Thymus (tissue), 11 donors: ENCODE measurements around the gene BEST1. TPM values are rescaled to one million over a fixed set of nuclear protein-coding genes. Genes with fewer than 3 reads are reported as not detected.
"Not testable (repeated sequence)": the region's sequence is repeated elsewhere in the genome, so short reads cannot be mapped to it uniquely, and the experiment has no call there.

ENCODE experiments used
- DNase-seq, 9 donors: peaks; one replicate each; pipeline ENCODE4 v3.0.0-alpha.2; 2013; ENCODE audit warnings: low spot score in 9 of 9, low read depth in 6 of 9, missing footprints in 1 of 9
- H3K27ac ChIP-seq, 2 donors: one replicate each; pipeline ENCODE4 v1.5.1; 2013; ENCODE audit warnings: control low read depth in 1 of 2, low read depth in 1 of 2, low read length in 1 of 2, mild to moderate bottlenecking in 1 of 2, moderate library complexity in 1 of 2
- H3K27me3 ChIP-seq, 2 donors: one replicate each; pipeline ENCODE4 v1.5.1; 2013; ENCODE audit warnings: low read length in 1 of 2; ENCODE audit not compliant: control insufficient read depth in 2 of 2, insufficient read depth in 1 of 2
- H3K36me3 ChIP-seq, 2 donors: one replicate each; pipeline ENCODE4 v1.5.1; 2013; ENCODE audit warnings: low read length in 1 of 2, mild to moderate bottlenecking in 1 of 2, moderate library complexity in 1 of 2; ENCODE audit not compliant: control insufficient read depth in 2 of 2, insufficient read depth in 2 of 2
- H3K4me1 ChIP-seq, 2 donors: one replicate each; pipeline ENCODE4 v1.5.1; 2013; ENCODE audit warnings: low read length in 2 of 2; ENCODE audit not compliant: control insufficient read depth in 2 of 2, insufficient read depth in 2 of 2
- H3K4me3 ChIP-seq, 2 donors: one replicate each; pipeline ENCODE4 v1.5.1; 2013; ENCODE audit warnings: low read length in 2 of 2, control low read depth in 1 of 2, mild to moderate bottlenecking in 1 of 2
- H3K9me3 ChIP-seq, 2 donors: one replicate each; pipeline ENCODE4 v1.5.1; 2013; ENCODE audit warnings: low read length in 1 of 2, mild to moderate bottlenecking in 1 of 2; ENCODE audit not compliant: control insufficient read depth in 2 of 2, insufficient read depth in 1 of 2
- WGBS: extraction: QIAGEN DNeasy Blood & Tissue Kit; methylation state at CpG from one replicate; pipeline ENCODE4 v1.1.7; 2013; 5-methylcytosine and 5-hydroxymethylcytosine counted together
- polyA plus RNA-seq: library from polyadenylated mRNA; stranded (reverse); fragments of 200-250 nt; gene quantifications from one replicate; pipeline ENCODE4 v1.2.3, GENCODE V29; 2013
- total RNA-seq: library from RNA; stranded (reverse); fragments of 120-200 nt; gene quantifications from one replicate; pipeline ENCODE4 v1.2.4, GENCODE V29; 2013
- donor health status: healthy.

Gene BEST1
- total and polyA plus RNA-seq, 2 donors = 0.47 to 3.3 TPM

- not testable (repeated sequence) for H3K27me3 ChIP-seq, H3K4me3 ChIP-seq, H3K9me3 ChIP-seq, DNase-seq
- H3K4me1 ChIP-seq = peaks cover 8 to 34% of the 10 kb centered on the region in 2 donors
- peak overlapping the region; percentile 12 to 65 for H3K27ac ChIP-seq
- WGBS = 89% methylated on average over 9 of the region's 9 CpGs
- H3K36me3 ChIP-seq = peaks cover 17 to 29% of the 10 kb centered on the region in 2 donors
These were observed 14.6 kb downstream of the BEST1 start for GRCh38 chr11:61964666-61965271.

DNA sequence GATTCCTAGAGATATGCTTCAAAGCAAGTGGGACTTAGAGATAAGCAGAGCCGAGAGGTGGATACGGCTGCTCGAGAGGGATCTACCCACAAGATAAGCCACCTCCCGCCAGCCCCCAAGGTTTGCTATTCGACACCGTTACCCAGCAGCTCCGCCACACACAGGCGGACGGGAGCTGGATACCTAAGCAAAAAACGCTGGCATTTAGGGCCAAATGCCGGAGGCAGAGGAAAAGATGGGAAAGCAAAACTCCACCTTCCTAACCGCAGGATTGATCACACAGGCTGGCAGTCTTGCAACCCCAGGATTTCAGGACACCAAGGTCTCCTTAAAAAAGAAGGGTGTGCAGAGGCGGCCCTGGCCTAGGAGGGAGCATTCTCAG is 16.6 kb downstream of the BEST1 start:
- peaks cover 8 to 42% of the 10 kb centered on the region in 2 donors for H3K4me1 ChIP-seq
- peak in 5 of 9 donors; percentile 30 to 66 (median 47) for DNase-seq
- under 1% methylated on average over 13 of the region's 13 CpGs for WGBS

DNA sequence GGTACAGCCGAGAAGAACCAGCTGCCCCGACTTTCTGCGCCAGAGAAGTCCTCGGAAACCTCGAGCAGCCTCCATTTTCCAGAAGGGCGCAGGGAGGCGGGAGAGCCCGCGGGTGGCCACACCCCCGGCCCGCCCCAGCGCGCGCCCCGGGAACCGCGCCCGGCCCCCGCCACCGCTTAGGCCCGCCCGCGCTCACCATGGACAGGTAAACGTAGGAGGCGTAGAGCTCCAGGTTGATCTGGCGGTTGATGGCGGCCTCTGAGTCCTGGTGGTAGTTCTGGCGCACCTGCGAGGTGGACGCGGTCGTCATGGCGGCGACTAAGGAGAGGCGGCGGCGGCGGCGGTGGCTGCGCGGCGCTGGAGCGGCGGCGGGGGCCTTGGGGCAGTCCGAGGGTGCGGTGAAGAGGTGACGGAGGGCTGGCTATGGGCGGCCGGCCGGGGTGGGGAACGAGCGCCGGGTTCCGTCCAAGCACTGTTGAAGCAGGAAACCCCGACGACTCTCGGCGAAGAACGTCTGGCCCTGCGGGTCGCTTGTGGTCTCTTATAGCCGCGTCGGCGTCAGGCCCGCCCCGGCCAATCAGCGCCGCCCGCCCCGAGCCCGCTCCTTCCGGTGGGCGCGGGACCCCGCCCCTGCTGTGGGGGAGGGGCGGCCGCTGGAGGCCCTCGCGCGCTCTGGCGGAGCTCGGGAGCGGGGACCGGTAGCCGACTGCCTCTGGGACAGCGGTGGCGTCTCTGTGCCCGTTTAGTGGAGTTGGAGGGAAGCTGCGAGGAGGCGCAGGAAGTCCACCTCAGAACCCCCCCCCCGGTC is 17.2 kb downstream of the BEST1 start, which contains the start of gene FTH1:
Gene FTH1 (minus strand): TSS at position 519 of the 808 bp plus-strand sequence. CDS start 209 bp downstream, at position 310.
- Histone ChIP-seq H3K36me3 (peaks cover 14 to 29% of the 10 kb centered on the region in 2 donors), H3K4me3 (peak within 1 kb of the TSS; percentile 90 to 98), H3K4me1 (peaks cover 8 to 48% of the 10 kb centered on the region in 2 donors), H3K9me3 (no peaks in the 10 kb centered on the region), H3K27me3 (no peaks in the 10 kb centered on the region), H3K27ac (peak within 1 kb of the TSS; percentile 88 to 98)
- DNase-seq = peak in 8 of 9 donors; percentile 73 to 94 (median 87)
- 3% methylated on average over 93 of the region's 93 CpGs for WGBS

More for the DNA sequence above, 16.6 kb downstream of the BEST1 start:
- H3K27me3 ChIP-seq = no peaks in the 10 kb centered on the region
- H3K27ac ChIP-seq = peak overlapping the region; percentile 79 to 98
- H3K36me3 ChIP-seq = peaks cover 17 to 29% of the 10 kb centered on the region in 2 donors
- peak overlapping the region; percentile 90 to 98 for H3K4me3 ChIP-seq
- no peaks in the 10 kb centered on the region for H3K9me3 ChIP-seq

DNA sequence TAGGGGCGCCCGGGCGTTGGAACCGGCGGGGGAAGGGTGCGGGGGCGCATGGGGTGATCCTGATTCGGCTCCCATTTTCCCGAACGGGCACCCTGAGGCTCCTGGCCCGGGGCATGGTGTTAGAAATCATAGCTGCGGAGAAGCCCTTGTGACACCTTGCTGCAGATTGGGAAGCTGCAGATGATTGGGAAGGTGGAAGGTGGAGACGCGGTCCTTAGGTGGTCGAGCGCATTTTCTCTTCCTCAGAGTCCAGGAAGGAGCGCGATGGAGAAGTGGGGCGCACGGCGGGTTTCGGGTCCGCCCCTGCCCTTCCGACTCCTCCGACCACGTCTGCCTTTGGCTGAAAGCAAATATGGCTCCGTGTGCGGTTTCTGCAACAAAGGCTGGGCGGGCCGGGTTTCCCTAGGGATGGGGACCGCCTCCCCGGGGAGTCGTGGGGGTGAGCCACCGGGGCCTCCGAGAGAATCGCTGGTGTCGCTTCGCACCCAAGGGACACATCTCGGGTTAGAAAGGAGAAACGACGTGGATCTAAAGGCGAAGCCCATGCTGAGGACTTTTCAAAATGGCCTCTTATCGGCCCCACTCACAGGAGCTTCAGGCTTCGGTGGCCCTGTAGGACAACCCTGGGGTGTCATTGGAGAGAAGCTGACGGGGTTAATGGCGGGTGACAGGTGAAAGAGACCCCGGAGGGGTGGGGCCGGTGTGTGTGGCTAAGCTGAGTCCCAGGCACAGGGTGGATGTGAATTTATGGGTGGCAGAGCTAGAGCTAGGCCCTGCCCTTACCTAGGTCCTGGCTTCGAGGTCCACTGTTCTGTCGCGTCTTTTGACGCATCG is 18.0 kb downstream of the BEST1 start:
- Histone ChIP-seq H3K9me3 (no peaks in the 10 kb centered on the region), H3K27ac (peak overlapping the region; percentile 88 to 98), H3K4me3 (peak overlapping the region; percentile 90 to 98), H3K36me3 (peaks cover 14 to 25% of the 10 kb centered on the region in 2 donors), H3K4me1 (peaks cover 8 to 55% of the 10 kb centered on the region in 2 donors), H3K27me3 (no peaks in the 10 kb centered on the region)
- DNase-seq = peak in 5 of 9 donors; percentile 28 to 75 (median 38)
- WGBS = 11% methylated on average over 53 of the region's 53 CpGs

DNA sequence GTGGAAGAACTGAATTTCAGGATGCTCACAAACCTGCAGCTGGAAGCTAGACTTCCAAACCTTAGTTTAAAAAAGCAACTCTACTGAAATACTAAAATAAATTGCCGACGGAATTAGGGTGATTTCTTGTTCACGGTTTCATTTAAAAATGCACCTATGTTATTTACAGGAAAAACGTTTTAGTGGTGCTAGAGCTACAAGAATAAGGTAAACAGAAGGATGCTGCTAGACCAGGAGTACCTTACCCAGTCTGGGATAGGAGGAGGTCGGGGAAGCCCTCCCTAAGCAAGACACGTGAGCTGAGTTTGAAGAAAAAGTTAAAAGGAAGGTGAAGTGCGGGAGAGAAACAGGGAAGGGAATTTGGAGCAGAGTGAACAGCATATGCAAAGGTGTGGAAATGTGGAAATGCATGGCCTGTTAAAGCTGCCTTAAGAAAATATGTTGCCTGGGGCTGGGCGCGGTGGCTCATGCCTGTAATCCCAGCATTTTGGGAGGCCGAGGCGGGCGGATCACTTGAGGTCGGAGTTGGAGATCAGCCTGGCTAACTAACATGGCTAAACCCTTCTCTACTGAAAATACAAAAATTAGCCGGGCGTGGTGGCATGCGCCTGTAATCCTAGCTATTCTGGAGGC is 18.7 kb downstream of the BEST1 start:
- no peak for DNase-seq
- peak overlapping the region; percentile 90 to 98 for H3K4me3 ChIP-seq
- peak overlapping the region; percentile 88 to 98 for H3K27ac ChIP-seq
- H3K36me3 ChIP-seq = peaks cover 10 to 18% of the 10 kb centered on the region in 2 donors
- peaks cover 11 to 55% of the 10 kb centered on the region in 2 donors for H3K4me1 ChIP-seq
- H3K27me3 ChIP-seq = no peaks in the 10 kb centered on the region
- 94% methylated on average over 16 of the region's 16 CpGs for WGBS
- no peaks in the 10 kb centered on the region for H3K9me3 ChIP-seq

GRCh38 chr11:61969391-61969758 is 19.2 kb downstream of the BEST1 start:
- peaks cover 11 to 56% of the 10 kb centered on the region in 2 donors for H3K4me1 ChIP-seq
- no peaks in the 10 kb centered on the region for H3K27me3 ChIP-seq
- H3K27ac ChIP-seq = no peak overlapping the region
- H3K9me3 ChIP-seq = no peaks in the 10 kb centered on the region
- DNase-seq = no peak
- H3K4me3 ChIP-seq = no peak overlapping the region
- WGBS = 96% methylated on average over 7 of the region's 7 CpGs
- peaks cover 7 to 13% of the 10 kb centered on the region in 2 donors for H3K36me3 ChIP-seq

- no peaks in the 10 kb centered on the region for H3K27me3 ChIP-seq
- peaks cover 2 to 6% of the 10 kb centered on the region in 2 donors for H3K36me3 ChIP-seq
- 97% methylated on average over 2 of the region's 2 CpGs for WGBS
- H3K4me1 ChIP-seq = peaks cover 11 to 59% of the 10 kb centered on the region in 2 donors
- no peak for DNase-seq
- peak overlapping the region in 1 of 2 donors; percentile 45 for H3K27ac ChIP-seq
- H3K4me3 ChIP-seq = no peak overlapping the region
- no peaks in the 10 kb centered on the region for H3K9me3 ChIP-seq
These were observed 19.9 kb downstream of the BEST1 start for GRCh38 chr11:61969838-61970662.
